HG02798 (cell line): ENCODE measurements around the gene NTN1.

ENCODE experiments used
- ATAC-seq: cut with Tn5 transposase; IDR thresholded peaks from one replicate; pipeline ENCODE4 v1.9.1; 2021; ENCODE audit warnings: mild to moderate bottlenecking; ENCODE audit not compliant: unreplicated experiment, poor library complexity

NTN1 gene

DNA sequence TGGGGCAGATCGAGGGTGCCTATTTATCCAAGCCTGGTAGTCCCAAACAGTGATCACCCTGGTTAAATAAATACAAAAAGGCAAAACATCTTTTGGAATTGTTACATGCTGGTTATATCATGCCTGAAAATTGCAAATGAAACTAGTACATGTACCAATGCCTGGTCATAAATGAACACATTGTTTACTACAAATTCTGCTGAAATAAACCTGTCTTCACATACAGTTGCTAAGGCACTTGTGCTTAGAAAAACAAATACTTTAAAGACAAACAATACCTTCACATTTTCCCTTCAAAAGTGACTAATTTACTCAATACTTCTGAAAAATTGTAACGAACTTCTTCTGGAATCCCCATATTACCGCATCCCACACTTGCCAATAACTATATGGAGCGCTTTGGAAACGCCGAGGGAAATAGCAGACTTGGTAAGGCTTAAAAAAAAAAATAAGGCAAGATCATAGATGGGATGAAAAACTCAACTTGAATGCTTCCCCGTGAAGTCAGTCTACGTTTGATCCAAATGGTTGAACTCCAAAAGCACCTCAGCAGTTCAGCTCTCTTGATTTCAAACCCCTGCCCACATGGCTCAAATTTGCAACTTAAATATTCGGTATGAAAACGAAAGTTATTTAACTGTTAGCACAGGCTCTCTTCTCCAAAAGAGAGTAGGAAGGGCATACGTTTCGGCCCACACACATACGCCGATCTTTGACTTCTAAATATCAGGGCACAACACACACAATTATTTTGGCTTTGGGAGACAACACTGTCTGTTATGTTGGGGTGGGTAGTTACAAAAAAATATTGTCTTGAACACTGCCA, 264.5 kb downstream of the NTN1 start:
- ATAC-seq: no peak

- ATAC-seq: no peak
These were observed 265.1 kb downstream of the NTN1 start for GRCh38 chr17:9286434-9286833.

DNA sequence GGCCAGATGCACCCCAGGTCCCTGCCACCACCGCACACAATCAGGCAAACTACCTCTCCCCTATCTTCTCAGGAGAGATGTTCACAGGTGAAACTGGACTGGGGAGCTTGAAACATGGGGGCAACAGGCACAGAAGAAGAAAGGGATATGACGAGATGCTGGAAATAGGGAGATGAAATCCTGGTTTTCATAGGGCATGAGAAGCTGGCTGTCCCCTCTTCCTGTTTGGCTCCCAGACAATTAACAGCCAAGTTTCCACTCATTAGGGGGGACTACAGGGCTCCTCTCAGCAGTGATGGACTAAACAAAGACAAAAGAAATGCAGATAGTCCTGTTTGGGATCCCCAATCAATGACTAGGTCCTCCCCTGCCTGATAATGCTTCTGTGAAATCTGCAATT, 266.0 kb downstream of the NTN1 start:
- no peak for ATAC-seq

- no peak for ATAC-seq
These were observed 268.9 kb downstream of the NTN1 start for GRCh38 chr17:9290226-9290613.

GRCh38 chr17:9291912-9292560, 270.7 kb downstream of the NTN1 start:
- ATAC-seq: peak; percentile 55

DNA sequence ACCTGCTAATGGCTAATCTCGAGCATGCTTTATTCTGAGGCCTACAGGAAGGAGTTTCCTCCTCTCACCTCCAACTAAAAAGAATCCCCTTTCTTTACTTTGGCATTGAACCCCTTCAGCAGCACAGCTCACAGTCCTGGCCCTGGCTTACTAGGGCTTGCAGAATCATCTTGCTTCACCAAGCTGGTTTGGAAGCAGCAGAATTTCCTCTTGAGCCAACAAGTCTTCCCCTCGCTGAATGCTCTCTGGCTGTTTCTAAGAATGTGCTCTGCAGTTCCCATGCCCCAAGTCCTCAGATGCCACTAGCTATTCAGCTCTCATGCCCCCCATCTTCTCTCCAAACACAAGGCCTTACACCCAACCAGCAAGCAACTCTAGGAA, 271.2 kb downstream of the NTN1 start:
- ATAC-seq: no peak
